ENCODE data around the gene SLC25A11.

Gene SLC25A11

DNA sequence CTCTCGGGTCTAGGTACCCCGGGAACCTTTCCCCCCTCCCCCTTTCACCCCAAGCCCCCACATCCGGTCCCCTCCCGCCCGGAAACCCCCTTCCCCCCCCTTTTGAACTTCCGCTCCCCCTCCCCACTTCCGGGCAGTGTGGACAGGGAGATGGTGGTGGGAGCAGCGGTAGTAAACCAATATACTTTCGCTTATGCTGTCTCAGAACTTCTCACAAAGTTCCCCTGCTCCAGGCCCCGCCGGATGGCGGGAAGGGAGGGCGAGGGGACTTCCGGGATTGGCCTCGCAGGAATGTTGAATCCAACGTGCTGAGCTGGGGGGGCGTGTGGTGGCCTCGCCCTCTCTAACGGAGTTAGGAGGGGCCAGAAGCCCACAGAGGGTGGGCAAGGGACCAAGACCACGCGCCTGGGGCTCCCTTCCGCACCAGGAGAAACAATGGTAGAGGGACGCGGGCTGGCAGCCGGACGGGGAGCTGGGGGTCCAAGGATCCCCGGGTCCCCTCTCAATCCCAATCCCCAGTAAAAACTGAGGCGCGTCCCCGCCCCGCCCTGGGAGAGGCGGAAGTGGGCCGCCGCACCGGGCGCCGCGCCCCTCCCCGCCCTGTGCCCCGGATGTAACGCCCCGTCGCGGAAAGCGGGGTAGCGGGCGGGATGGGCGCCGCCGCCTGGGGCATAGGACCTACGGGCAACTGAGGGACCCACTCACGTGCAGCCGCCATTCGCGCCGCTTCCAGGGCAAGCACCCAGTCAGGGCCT is 7.7 kb upstream of the SLC25A11 start:
- H3K4me1 ChIP-seq (ENCODE audit: insufficient read depth, low read length): peaks cover 68% of the 10 kb centered on the region
- peaks cover 68% of the 10 kb centered on the region for H3K79me2 ChIP-seq (ENCODE audit: insufficient read depth, low read length)
- H3K27me3 ChIP-seq (ENCODE audit: insufficient read depth, low read length, poor library complexity): no peaks in the 10 kb centered on the region
- H3K36me3 ChIP-seq (ENCODE audit: insufficient read depth, low read length): peaks cover 55% of the 10 kb centered on the region
- TF ChIP-seq, protein P1, sequence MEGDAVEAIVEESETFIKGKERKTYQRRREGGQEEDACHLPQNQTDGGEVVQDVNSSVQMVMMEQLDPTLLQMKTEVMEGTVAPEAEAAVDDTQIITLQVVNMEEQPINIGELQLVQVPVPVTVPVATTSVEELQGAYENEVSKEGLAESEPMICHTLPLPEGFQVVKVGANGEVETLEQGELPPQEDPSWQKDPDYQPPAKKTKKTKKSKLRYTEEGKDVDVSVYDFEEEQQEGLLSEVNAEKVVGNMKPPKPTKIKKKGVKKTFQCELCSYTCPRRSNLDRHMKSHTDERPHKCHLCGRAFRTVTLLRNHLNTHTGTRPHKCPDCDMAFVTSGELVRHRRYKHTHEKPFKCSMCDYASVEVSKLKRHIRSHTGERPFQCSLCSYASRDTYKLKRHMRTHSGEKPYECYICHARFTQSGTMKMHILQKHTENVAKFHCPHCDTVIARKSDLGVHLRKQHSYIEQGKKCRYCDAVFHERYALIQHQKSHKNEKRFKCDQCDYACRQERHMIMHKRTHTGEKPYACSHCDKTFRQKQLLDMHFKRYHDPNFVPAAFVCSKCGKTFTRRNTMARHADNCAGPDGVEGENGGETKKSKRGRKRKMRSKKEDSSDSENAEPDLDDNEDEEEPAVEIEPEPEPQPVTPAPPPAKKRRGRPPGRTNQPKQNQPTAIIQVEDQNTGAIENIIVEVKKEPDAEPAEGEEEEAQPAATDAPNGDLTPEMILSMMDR (IDR thresholded peaks at IDR 0.05; ENCODE audit: borderline replicate concordance, extremely low read depth, low read length, poor library complexity, severe bottlenecking): no peak
- no peak for TF ChIP-seq EZH2 (IDR thresholded peaks at IDR 0.05; ENCODE audit: borderline replicate concordance, low read depth, low read length, severe bottlenecking)
- no peaks in the 10 kb centered on the region for H3K9me3 ChIP-seq (ENCODE audit: insufficient read depth, low read length, severe bottlenecking)
- peak overlapping the region; percentile 97 for H3K4me2 ChIP-seq (ENCODE audit: insufficient read depth, low read length)
- H3K27ac ChIP-seq (ENCODE audit: low read length): peak overlapping the region; percentile 97
- H3K9ac ChIP-seq (ENCODE audit: low read depth, low read length): peak overlapping the region; percentile 98
- H2AFZ ChIP-seq (ENCODE audit: low read depth, low read length): peak overlapping the region; percentile 40; the same call in 1 of the 2 replicates
- peak overlapping the region; percentile 72 to 91 for H3K4me3 ChIP-seq (ENCODE audit: low read depth in 1 of 2, low read length in 2 of 2)
- DNase-seq (peak; percentile 81), ATAC-seq (ENCODE audit: insufficient read depth, low read depth) (peak; percentile 38)
- H4K20me1 ChIP-seq (ENCODE audit: insufficient read depth, low read length): peaks cover 46% of the 10 kb centered on the region

DNA sequence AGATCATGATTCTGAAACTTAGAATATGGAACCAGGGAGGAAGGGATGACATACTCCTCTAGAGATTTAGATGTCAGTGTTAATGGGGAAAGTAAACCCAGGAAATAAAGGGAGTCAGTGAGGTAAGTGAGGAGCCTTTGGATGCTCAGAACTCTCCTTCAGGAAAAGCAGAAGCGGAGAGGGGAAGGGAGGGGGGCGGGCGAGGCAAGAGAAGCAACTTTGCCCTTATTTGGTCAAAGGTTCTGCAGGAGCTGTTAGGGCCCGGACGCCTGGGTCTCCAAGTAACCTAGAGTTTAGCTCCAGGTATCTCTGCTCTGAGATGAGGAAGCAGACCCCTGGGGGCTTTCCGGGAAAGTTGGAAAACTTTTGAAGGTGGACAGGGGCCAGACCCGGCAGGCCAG is 7.2 kb upstream of the SLC25A11 start:
- Histone ChIP-seq H2AFZ (ENCODE audit: low read depth, low read length) (no peak overlapping the region), H4K20me1 (ENCODE audit: insufficient read depth, low read length) (peaks cover 51% of the 10 kb centered on the region), H3K4me1 (ENCODE audit: insufficient read depth, low read length) (peaks cover 74% of the 10 kb centered on the region), H3K9ac (ENCODE audit: low read depth, low read length) (peak overlapping the region; percentile 98), H3K4me3 (ENCODE audit: low read depth in 1 of 2, low read length in 2 of 2) (peak overlapping the region; percentile 72 to 91; a peak in 3 of 4 replicates), H3K4me2 (ENCODE audit: insufficient read depth, low read length) (peak overlapping the region; percentile 97), H3K27ac (ENCODE audit: low read length) (peak overlapping the region; percentile 97), H3K27me3 (ENCODE audit: insufficient read depth, low read length, poor library complexity) (no peaks in the 10 kb centered on the region), H3K79me2 (ENCODE audit: insufficient read depth, low read length) (peaks cover 74% of the 10 kb centered on the region), H3K36me3 (ENCODE audit: insufficient read depth, low read length) (peaks cover 61% of the 10 kb centered on the region), H3K9me3 (ENCODE audit: insufficient read depth, low read length, severe bottlenecking) (no peaks in the 10 kb centered on the region)
- DNase-seq (no peak), ATAC-seq (ENCODE audit: insufficient read depth, low read depth) (no peak)
- TF ChIP-seq, protein P1 (IDR thresholded peaks at IDR 0.05; ENCODE audit: borderline replicate concordance, extremely low read depth, low read length, poor library complexity, severe bottlenecking): no peak
- TF ChIP-seq EZH2 (IDR thresholded peaks at IDR 0.05; ENCODE audit: borderline replicate concordance, low read depth, low read length, severe bottlenecking): no peak

DNA sequence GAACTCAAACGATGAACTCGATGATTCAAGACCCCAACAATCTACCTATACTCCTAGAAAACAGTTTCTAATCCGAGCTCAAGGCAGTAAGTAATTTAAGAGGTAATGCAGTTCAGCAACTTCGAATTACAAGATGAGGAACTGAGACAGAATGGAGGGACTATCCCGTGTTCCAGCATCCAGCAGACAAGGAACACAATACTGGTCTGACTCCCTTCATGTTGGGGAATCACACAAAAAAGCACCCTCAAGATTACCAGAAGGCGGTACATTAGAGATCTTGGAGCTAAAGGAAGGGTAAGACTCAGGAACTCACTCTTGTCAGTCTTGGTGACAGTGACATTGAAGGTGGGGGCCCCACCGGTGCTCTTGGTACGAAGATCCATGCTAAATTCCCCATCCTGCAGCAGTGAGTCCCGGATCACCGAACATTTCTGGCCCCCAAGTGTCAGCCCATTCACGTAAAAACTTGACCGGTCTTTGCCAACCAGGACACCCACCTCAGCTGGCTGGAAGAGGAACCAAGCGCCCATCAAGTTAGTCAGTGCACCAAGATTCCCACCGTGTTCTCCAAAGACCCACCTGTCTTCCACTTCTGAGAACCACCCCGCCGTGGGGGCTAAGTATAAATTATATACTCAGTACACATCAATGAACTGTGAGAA is 6.6 kb upstream of the SLC25A11 start:
- H3K27me3 ChIP-seq (ENCODE audit: insufficient read depth, low read length, poor library complexity): no peaks in the 10 kb centered on the region
- ATAC-seq (ENCODE audit: insufficient read depth, low read depth): no peak
- peak overlapping the region; percentile 97 for H3K4me2 ChIP-seq (ENCODE audit: insufficient read depth, low read length)
- peak overlapping the region; percentile 97 for H3K27ac ChIP-seq (ENCODE audit: low read length)
- no peaks in the 10 kb centered on the region for H3K9me3 ChIP-seq (ENCODE audit: insufficient read depth, low read length, severe bottlenecking)
- no peak for TF ChIP-seq EZH2 (IDR thresholded peaks at IDR 0.05; ENCODE audit: borderline replicate concordance, low read depth, low read length, severe bottlenecking)
- TF ChIP-seq, protein P1 (IDR thresholded peaks at IDR 0.05; ENCODE audit: borderline replicate concordance, extremely low read depth, low read length, poor library complexity, severe bottlenecking): no peak
- peaks cover 53% of the 10 kb centered on the region for H4K20me1 ChIP-seq (ENCODE audit: insufficient read depth, low read length)
- DNase-seq: no peak
- H2AFZ ChIP-seq (ENCODE audit: low read depth, low read length): no peak overlapping the region
- peaks cover 66% of the 10 kb centered on the region for H3K36me3 ChIP-seq (ENCODE audit: insufficient read depth, low read length)
- peak overlapping the region; percentile 98 for H3K9ac ChIP-seq (ENCODE audit: low read depth, low read length)
- peaks cover 78% of the 10 kb centered on the region for H3K4me1 ChIP-seq (ENCODE audit: insufficient read depth, low read length)
- peak overlapping the region; percentile 72 to 91; a peak in 3 of 4 replicates for H3K4me3 ChIP-seq (ENCODE audit: low read depth in 1 of 2, low read length in 2 of 2)
- H3K79me2 ChIP-seq (ENCODE audit: insufficient read depth, low read length): peaks cover 80% of the 10 kb centered on the region

All from DND-41 (cell line).